Neural cell (in vitro differentiated cells): Measurements from ENCODE around the gene MRPL32. TPM values are rescaled to one million over a fixed set of nuclear protein-coding genes. Genes with fewer than 3 reads are reported as not detected.

Experiments
- H2AFZ ChIP-seq: fragments of 200-600, 300-800 bp; sonication (generic), shearing (Covaris generic); 2 replicates; pipeline ENCODE4 v1.6.0; 2014; ENCODE audit warnings: low read depth, mild to moderate bottlenecking, antibody characterized with exemption, low read length, moderate library complexity
- H3F3A ChIP-seq: fragments of 200-600 bp; shearing (Covaris generic); 2 replicates; pipeline ENCODE4 v1.6.1; 2016; ENCODE audit warnings: mild to moderate bottlenecking, moderate library complexity, mixed read lengths, antibody characterized with exemption, low read length; ENCODE audit not compliant: insufficient read depth, poor library complexity, severe bottlenecking
- H3K27ac ChIP-seq: fragments of 200-600, 300-800 bp; sonication (generic), shearing (Covaris generic); 2 replicates; pipeline ENCODE4 v1.5.1; 2014; ENCODE audit warnings: mild to moderate bottlenecking, low read length, moderate library complexity
- H3K27me3 ChIP-seq: fragments of 300-800, 200-600 bp; sonication (generic), shearing (Covaris generic); 2 replicates; pipeline ENCODE4 v1.6.0; 2014; ENCODE audit warnings: mild to moderate bottlenecking, low read depth, low read length, moderate library complexity; ENCODE audit not compliant: insufficient read depth
- H3K36me3 ChIP-seq: fragments of 300-800, 200-600 bp; sonication (generic), shearing (Covaris generic); 2 replicates; pipeline ENCODE4 v1.5.1; 2014; ENCODE audit warnings: mild to moderate bottlenecking, antibody characterized with exemption, low read length, moderate library complexity; ENCODE audit not compliant: insufficient read depth
- H3K4me2 ChIP-seq: fragments of 300-800, 200-600 bp; sonication (generic), shearing (Covaris generic); 2 replicates; pipeline ENCODE4 v1.6.0; 2014; ENCODE audit warnings: mild to moderate bottlenecking, low read length
- H3K4me3 ChIP-seq: fragments of 300-800, 200-600 bp; sonication (generic), shearing (Covaris generic); 2 replicates; pipeline ENCODE4 v1.5.1; 2014; ENCODE audit warnings: mild to moderate bottlenecking, low read length, moderate library complexity
- H3K79me2 ChIP-seq: fragments of 200-600 bp; shearing (Covaris generic); replicated peaks from 2 replicates; pipeline ENCODE4 v1.6.0; 2014; ENCODE audit warnings: mild to moderate bottlenecking, low read length, moderate library complexity; ENCODE audit not compliant: insufficient read depth
- H3K9ac ChIP-seq: fragments of 300-800, 200-600 bp; sonication (generic), shearing (Covaris generic); 2 replicates; pipeline ENCODE4 v1.6.1; 2016; ENCODE audit warnings: mild to moderate bottlenecking, low read length, mixed read lengths
- H3K9me2 ChIP-seq: fragments of 200-600 bp; shearing (Covaris generic); 2 replicates; pipeline ENCODE4 v1.6.1; 2016; ENCODE audit warnings: mild to moderate bottlenecking, low read length, mixed read lengths; ENCODE audit not compliant: insufficient read depth
- H3K9me3 ChIP-seq: fragments of 200-600, 300-800 bp; sonication (generic), shearing (Covaris generic); 2 replicates; pipeline ENCODE4 v1.6.1; 2016; ENCODE audit warnings: mild to moderate bottlenecking, mixed run types, low read length, moderate library complexity, mixed read lengths
- H4K20me1 ChIP-seq: fragments of 200-600 bp; shearing (Covaris generic); 2 replicates; pipeline ENCODE4 v1.6.1; 2016; ENCODE audit warnings: mild to moderate bottlenecking, mixed run types; ENCODE audit not compliant: insufficient read depth
- EP300 ChIP-seq: fragments of 450-650 bp; conservative IDR thresholded peaks from 2 replicates; pipeline ENCODE4 v1.6.1; 2014; ENCODE audit warnings: antibody characterized with exemption, mild to moderate bottlenecking, moderate library complexity; ENCODE audit not compliant: poor library complexity, severe bottlenecking
- EZH2 ChIP-seq: fragments of 200-600, 300-800 bp; shearing (Covaris generic), sonication (generic); IDR thresholded peaks from 2 replicates; pipeline ENCODE4 v1.6.1; 2014; ENCODE audit warnings: antibody characterized with exemption, low read length, borderline replicate concordance, mild to moderate bottlenecking; ENCODE audit not compliant: insufficient read depth, poor library complexity, severe bottlenecking
- MXI1 ChIP-seq: fragments of 450-650 bp; conservative IDR thresholded peaks from 2 replicates; pipeline ENCODE4 v1.6.1; 2014; ENCODE audit warnings: antibody characterized with exemption, mild to moderate bottlenecking; ENCODE audit not compliant: poor library complexity, severe bottlenecking
- POLR2AphosphoS5 ChIP-seq: IDR thresholded peaks from 2 replicates; pipeline ENCODE4 v1.6.1; 2012
- RAD21 ChIP-seq: fragments of 450-650 bp; conservative IDR thresholded peaks from 2 replicates; pipeline ENCODE4 v1.6.1; 2014; ENCODE audit warnings: antibody characterized with exemption, mild to moderate bottlenecking, moderate library complexity
- REST ChIP-seq: IDR thresholded peaks from 2 replicates; pipeline ENCODE4 v1.6.1; 2012; ENCODE audit warnings: borderline replicate concordance
- SMC3 ChIP-seq: fragments of 450-650 bp; conservative IDR thresholded peaks from 2 replicates; pipeline ENCODE4 v1.6.1; 2014; ENCODE audit warnings: antibody characterized with exemption, mild to moderate bottlenecking, moderate library complexity; ENCODE audit not compliant: poor library complexity
- TAF1 ChIP-seq: IDR thresholded peaks from 2 replicates; pipeline ENCODE4 v1.6.1; 2012; ENCODE audit warnings: low read depth
- polyA plus RNA-seq: library from polyadenylated mRNA; depleted of rRNA; stranded (reverse); fragments of >200 nt; gene quantifications from 2 replicates; pipeline ENCODE4 v1.2.3, GENCODE V29; 2014
- TF ChIP-seq, protein P1 (sequence below): fragments of 450-650 bp; IDR thresholded peaks from 2 replicates; pipeline ENCODE4 v1.5.1; 2014; ENCODE audit warnings: antibody characterized with exemption, mild to moderate bottlenecking, moderate library complexity; ENCODE audit not compliant: poor library complexity, severe bottlenecking

Gene MRPL32
- polyA plus RNA-seq, 1 donor from 2014 or later: 193 TPM

DNA sequence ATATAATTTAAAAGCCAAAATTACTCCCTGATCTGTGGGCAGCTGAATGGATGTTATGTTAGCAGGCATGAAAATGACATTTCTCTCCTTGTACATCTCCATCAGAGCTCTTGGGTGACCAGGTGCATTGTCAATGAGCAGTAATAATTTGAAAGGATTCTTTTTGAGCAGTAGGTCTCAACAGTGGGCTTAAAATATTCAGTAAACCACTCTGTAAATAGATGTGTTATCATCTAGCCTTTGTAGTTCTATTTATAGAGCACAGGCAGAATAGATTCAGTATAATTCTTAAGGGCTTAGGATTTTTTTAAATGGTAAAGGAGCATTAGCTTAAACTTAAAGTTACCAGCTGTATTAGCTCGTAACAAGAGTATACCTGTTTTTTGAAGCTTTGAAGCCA lies 52.0 kb downstream of the MRPL32 start:
- no peak for TF ChIP-seq MXI1
- TF ChIP-seq EP300: no peak
- no peak for TF ChIP-seq REST
- no peak for TF ChIP-seq RAD21
- TF ChIP-seq TAF1: no peak
- TF ChIP-seq SMC3: no peak
- TF ChIP-seq POLR2AphosphoS5: no peak
- TF ChIP-seq EZH2: no peak
- TF ChIP-seq, protein P1, sequence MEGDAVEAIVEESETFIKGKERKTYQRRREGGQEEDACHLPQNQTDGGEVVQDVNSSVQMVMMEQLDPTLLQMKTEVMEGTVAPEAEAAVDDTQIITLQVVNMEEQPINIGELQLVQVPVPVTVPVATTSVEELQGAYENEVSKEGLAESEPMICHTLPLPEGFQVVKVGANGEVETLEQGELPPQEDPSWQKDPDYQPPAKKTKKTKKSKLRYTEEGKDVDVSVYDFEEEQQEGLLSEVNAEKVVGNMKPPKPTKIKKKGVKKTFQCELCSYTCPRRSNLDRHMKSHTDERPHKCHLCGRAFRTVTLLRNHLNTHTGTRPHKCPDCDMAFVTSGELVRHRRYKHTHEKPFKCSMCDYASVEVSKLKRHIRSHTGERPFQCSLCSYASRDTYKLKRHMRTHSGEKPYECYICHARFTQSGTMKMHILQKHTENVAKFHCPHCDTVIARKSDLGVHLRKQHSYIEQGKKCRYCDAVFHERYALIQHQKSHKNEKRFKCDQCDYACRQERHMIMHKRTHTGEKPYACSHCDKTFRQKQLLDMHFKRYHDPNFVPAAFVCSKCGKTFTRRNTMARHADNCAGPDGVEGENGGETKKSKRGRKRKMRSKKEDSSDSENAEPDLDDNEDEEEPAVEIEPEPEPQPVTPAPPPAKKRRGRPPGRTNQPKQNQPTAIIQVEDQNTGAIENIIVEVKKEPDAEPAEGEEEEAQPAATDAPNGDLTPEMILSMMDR: no peak
- Histone ChIP-seq H3K9ac (no peak overlapping the region), H3K4me2 (no peak overlapping the region), H3K27me3 (no peaks in the 10 kb centered on the region), H3K9me2 (no peaks in the 10 kb centered on the region), H3K27ac (no peak overlapping the region), H3K79me2 (no peaks in the 10 kb centered on the region), H3K4me3 (no peak overlapping the region), H4K20me1 (no peaks in the 10 kb centered on the region), H3K9me3 (no peaks in the 10 kb centered on the region), H3F3A (no peaks in the 10 kb centered on the region), H2AFZ (no peak overlapping the region), H3K36me3 (no peaks in the 10 kb centered on the region)

DNA sequence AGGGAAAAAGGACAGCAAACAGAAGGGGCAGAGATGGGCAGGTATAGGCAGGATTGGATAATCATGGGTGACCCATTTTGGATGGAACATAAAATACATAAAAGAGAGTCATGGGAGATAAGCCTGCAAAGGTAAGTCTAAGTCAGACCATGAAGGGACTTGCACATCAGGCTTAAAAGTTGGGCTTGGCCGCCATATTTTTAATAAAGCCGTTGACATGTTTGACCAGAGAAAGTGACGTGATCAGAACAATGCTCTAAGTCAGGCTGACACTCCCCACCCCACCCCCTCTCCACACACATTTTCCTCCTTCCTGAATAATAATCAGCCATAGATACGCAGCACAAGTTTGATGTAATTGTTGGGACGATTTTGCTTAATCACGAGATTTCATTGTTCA lies 54.0 kb downstream of the MRPL32 start:
- H3K9me2 ChIP-seq: no peaks in the 10 kb centered on the region
- no peak overlapping the region for H3K9ac ChIP-seq
- no peak overlapping the region for H3K4me3 ChIP-seq
- no peaks in the 10 kb centered on the region for H3K27me3 ChIP-seq
- no peak overlapping the region for H3K4me2 ChIP-seq
- no peaks in the 10 kb centered on the region for H3K79me2 ChIP-seq
- TF ChIP-seq RAD21: no peak
- TF ChIP-seq REST: no peak
- TF ChIP-seq SMC3: no peak
- no peak for TF ChIP-seq MXI1
- TF ChIP-seq POLR2AphosphoS5: no peak
- TF ChIP-seq EP300: no peak
- TF ChIP-seq TAF1: no peak
- no peak for TF ChIP-seq EZH2
- TF ChIP-seq, protein P1: no peak
- no peaks in the 10 kb centered on the region for H3F3A ChIP-seq
- no peaks in the 10 kb centered on the region for H4K20me1 ChIP-seq
- H3K9me3 ChIP-seq: no peaks in the 10 kb centered on the region
- H3K36me3 ChIP-seq: no peaks in the 10 kb centered on the region
- H3K27ac ChIP-seq: no peak overlapping the region
- no peak overlapping the region for H2AFZ ChIP-seq
